Stomach (tissue), 4 donors: ENCODE data around the gene HNRNPLL.

Experiments
- CTCF ChIP-seq, 7 experiments: fragments of 450-650 bp in 4 of 7; fragments of 200-600 bp in 3 of 7; sonication (generic) in 3 of 7; IDR thresholded peaks; one replicate each; pipeline ENCODE4 v1.5.1; 2016 to 2019; ENCODE audit warnings: antibody characterized with exemption in 7 of 7, control low read depth in 2 of 7, mild to moderate bottlenecking in 1 of 7
- EP300 ChIP-seq: sonication (generic); formaldehyde crosslinking; IDR thresholded peaks from one replicate; pipeline ENCODE4 v1.6.1; 2017; ENCODE audit warnings: antibody characterized with exemption
- POLR2A ChIP-seq, 4 donors: fragments of 450-650 bp; IDR thresholded peaks; one replicate each; pipeline ENCODE4 v1.6.1; 2016; ENCODE audit warnings: antibody characterized with exemption in 4 of 4, control low read depth in 2 of 4, mild to moderate bottlenecking in 1 of 4, moderate library complexity in 1 of 4
- POLR2AphosphoS5 ChIP-seq, 3 donors: sonication (generic); formaldehyde crosslinking; IDR thresholded peaks; one replicate each; pipeline ENCODE4 v1.6.1; 2016; ENCODE audit warnings: antibody characterized with exemption in 3 of 3

GRCh38 chr2:38622210-38622609, 19.5 kb upstream of the HNRNPLL start:
- no peak for TF ChIP-seq CTCF (IDR thresholded peaks at IDR 0.05)
- no peak for TF ChIP-seq POLR2AphosphoS5 (IDR thresholded peaks at IDR 0.05)
- TF ChIP-seq POLR2A (IDR thresholded peaks at IDR 0.05) = no peak
- TF ChIP-seq EP300 = no peak
